Prostate gland (tissue), 2 donors: Measurements from ENCODE around the gene SLC7A14.

Source experiments
- CTCF ChIP-seq, 4 experiments: fragments of 200-600 bp in 2 of 4; fragments of 450-650 bp in 2 of 4; sonication (generic) in 2 of 4; IDR thresholded peaks; 1 replicate in 3 of 4; 2 replicates in 1 of 4; pipeline ENCODE4 v1.5.1; 2016 to 2019; ENCODE audit warnings: antibody characterized with exemption in 4 of 4, mild to moderate bottlenecking in 2 of 4, moderate library complexity in 2 of 4
- POLR2A ChIP-seq: fragments of 450-650 bp; IDR thresholded peaks from one replicate; pipeline ENCODE4 v1.6.1; 2016; ENCODE audit warnings: antibody characterized with exemption, mild to moderate bottlenecking
- POLR2AphosphoS5 ChIP-seq: sonication (generic); formaldehyde crosslinking; IDR thresholded peaks from one replicate; pipeline ENCODE4 v1.6.1; 2017; ENCODE audit warnings: antibody characterized with exemption

GRCh38 chr3:170421111-170421641 is 164.7 kb downstream of the SLC7A14 start:
- TF ChIP-seq CTCF (IDR thresholded peaks at IDR 0.05), result no peak
- TF ChIP-seq POLR2A, result no peak
- TF ChIP-seq POLR2AphosphoS5, result no peak
